ENCODE results near the gene TEC.

DNA sequence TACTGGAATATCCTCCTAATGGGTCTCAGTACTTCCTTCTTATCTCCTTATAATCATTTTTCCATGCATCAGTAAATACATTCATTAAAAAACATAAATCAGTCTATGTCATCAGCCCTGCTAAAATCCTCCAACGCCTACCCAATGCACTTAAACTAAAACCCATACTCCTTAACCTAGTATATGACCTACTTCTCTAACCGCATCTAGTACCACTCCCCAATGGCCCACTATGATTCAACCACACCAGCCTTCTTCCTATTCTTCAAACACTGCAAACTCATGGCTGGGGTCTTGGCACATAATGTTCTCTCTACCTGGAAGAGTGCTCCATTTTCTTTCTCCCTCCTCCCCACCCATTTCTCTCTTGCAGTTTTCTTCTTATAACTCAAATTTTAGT, 18.7 kb downstream of the TEC start:
- no peak for TF ChIP-seq POLR2A (IDR thresholded peaks at IDR 0.05)
- TF ChIP-seq, protein P1, sequence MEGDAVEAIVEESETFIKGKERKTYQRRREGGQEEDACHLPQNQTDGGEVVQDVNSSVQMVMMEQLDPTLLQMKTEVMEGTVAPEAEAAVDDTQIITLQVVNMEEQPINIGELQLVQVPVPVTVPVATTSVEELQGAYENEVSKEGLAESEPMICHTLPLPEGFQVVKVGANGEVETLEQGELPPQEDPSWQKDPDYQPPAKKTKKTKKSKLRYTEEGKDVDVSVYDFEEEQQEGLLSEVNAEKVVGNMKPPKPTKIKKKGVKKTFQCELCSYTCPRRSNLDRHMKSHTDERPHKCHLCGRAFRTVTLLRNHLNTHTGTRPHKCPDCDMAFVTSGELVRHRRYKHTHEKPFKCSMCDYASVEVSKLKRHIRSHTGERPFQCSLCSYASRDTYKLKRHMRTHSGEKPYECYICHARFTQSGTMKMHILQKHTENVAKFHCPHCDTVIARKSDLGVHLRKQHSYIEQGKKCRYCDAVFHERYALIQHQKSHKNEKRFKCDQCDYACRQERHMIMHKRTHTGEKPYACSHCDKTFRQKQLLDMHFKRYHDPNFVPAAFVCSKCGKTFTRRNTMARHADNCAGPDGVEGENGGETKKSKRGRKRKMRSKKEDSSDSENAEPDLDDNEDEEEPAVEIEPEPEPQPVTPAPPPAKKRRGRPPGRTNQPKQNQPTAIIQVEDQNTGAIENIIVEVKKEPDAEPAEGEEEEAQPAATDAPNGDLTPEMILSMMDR (IDR thresholded peaks at IDR 0.05), result no peak
